CD8-positive, alpha-beta memory T cell (primary cell): ENCODE data around the gene CHD9NB. TPM values are rescaled to one million over a fixed set of nuclear protein-coding genes. Genes with fewer than 3 reads are reported as not detected.
A peak's percentile ranks its signal among the peaks of the same experiment; 100 is the strongest.

Source experiments
- CTCF ChIA-PET: fragments of 350-600 bp; sonication (Branson Sonifier 250); formaldehyde crosslinking; loops from one replicate; lab custom pipeline; 2021; ENCODE audit warnings: antibody characterized with exemption; lab: Charles Lee
- POLR2A ChIA-PET: fragments of 350-600 bp; sonication (Branson Sonifier 250); formaldehyde crosslinking; loops from one replicate; lab custom pipeline; 2021; ENCODE audit warnings: antibody characterized with exemption; lab: Charles Lee
- DNase-seq, 5 donors: peaks; one replicate each; pipeline versions ENCODE4 v3.0.0 to v3.0.0-alpha.2; 2020 to 2022; ENCODE audit warnings: mixed read lengths in 1 of 5
- H3K27ac ChIP-seq: one replicate; pipeline ENCODE4 v1.7.0; 2013; ENCODE audit warnings: low read depth, mild to moderate bottlenecking, low read length, moderate library complexity
- H3K27me3 ChIP-seq: 2 replicates; pipeline ENCODE4 v1.7.0; 2013; ENCODE audit warnings: low read length, mild to moderate bottlenecking; ENCODE audit not compliant: insufficient read depth, poor library complexity, severe bottlenecking
- H3K36me3 ChIP-seq: 2 replicates; pipeline ENCODE4 v1.7.0; 2013; ENCODE audit warnings: mild to moderate bottlenecking, low read length, moderate library complexity; ENCODE audit not compliant: insufficient read depth
- H3K4me1 ChIP-seq: 2 replicates; pipeline ENCODE4 v1.7.0; 2013; ENCODE audit warnings: mild to moderate bottlenecking, low read length, moderate library complexity; ENCODE audit not compliant: insufficient read depth
- H3K4me3 ChIP-seq: 2 replicates; pipeline ENCODE4 v1.7.0; 2013; ENCODE audit warnings: mild to moderate bottlenecking, low read length
- H3K9me3 ChIP-seq: 2 replicates; pipeline ENCODE4 v1.7.0; 2013; ENCODE audit warnings: mild to moderate bottlenecking, low read length
- H3K27ac Mint-ChIP-seq, 8 donors: one replicate each; pipeline ENCODE4 v1.8.0; 2020 to 2021; ENCODE audit warnings: mixed read lengths in 8 of 8, mild to moderate bottlenecking in 6 of 8, inconsistent platforms in 3 of 8, moderate library complexity in 3 of 8
- H3K27me3 Mint-ChIP-seq, 2 donors: one replicate each; pipeline ENCODE4 v1.8.0; 2020 to 2021; ENCODE audit warnings: mixed read lengths in 2 of 2, mild to moderate bottlenecking in 1 of 2, moderate library complexity in 1 of 2
- H3K36me3 Mint-ChIP-seq, 3 donors: one replicate each; pipeline ENCODE4 v1.8.0; 2020 to 2021; ENCODE audit warnings: mixed read lengths in 3 of 3, inconsistent platforms in 1 of 3, mild to moderate bottlenecking in 1 of 3
- H3K4me1 Mint-ChIP-seq, 3 donors: one replicate each; pipeline ENCODE4 v1.8.0; 2020 to 2021; ENCODE audit warnings: mixed read lengths in 3 of 3, inconsistent platforms in 1 of 3, mild to moderate bottlenecking in 1 of 3
- H3K4me3 Mint-ChIP-seq, 7 donors: one replicate each; pipeline ENCODE4 v1.8.0; 2020 to 2021; ENCODE audit warnings: mixed read lengths in 7 of 7, mild to moderate bottlenecking in 6 of 7, moderate library complexity in 4 of 7, inconsistent platforms in 2 of 7
- H3K9me3 Mint-ChIP-seq, 5 donors: one replicate each; pipeline ENCODE4 v1.8.0; 2020 to 2022; ENCODE audit warnings: mixed read lengths in 5 of 5, mild to moderate bottlenecking in 3 of 5, moderate library complexity in 2 of 5, inconsistent platforms in 1 of 5
- polyA plus RNA-seq: library from polyadenylated mRNA; unstranded; fragments of 300-500 nt; fragmentation: Illumina TruSeq; gene quantifications from one replicate; pipeline ENCODE4 v1.2.3, GENCODE V29; 2021
- total RNA-seq, 2 experiments: library from RNA; stranded (reverse); gene quantifications; one replicate each; pipeline ENCODE4 v1.2.3, GENCODE V29; 2021

CHD9NB gene
- total RNA-seq (1 to 10 TPM in 1 of 2 experiments, under 1 TPM in 1; 0.79 to 1.0 TPM), polyA plus RNA-seq (not detected)

GRCh38 chr16:53052519-53053501 is at the start of gene CHD9NB:
Gene CHD9NB, minus strand, starts transcription at chr16:53052897. Its CDS starts 8,739 bp downstream, at chr16:53044158.
- Histone ChIP-seq H3K4me1 (peaks cover 19% of the 10 kb centered on the region), H3K4me3 (no peak within 1 kb of the TSS), H3K27ac (no peak within 1 kb of the TSS), H3K36me3 (no peaks in the 10 kb centered on the region), H3K27me3 (no peaks in the 10 kb centered on the region), H3K9me3 (no peaks in the 10 kb centered on the region)
- Mint-ChIP-seq H3K27me3 (peaks cover 3 to 4% of the 10 kb centered on the region in 2 donors), H3K27ac (peak within 1 kb of the TSS in 1 of 8 donors; percentile 63), H3K4me1 (peaks cover 21 to 32% (median 26%) of the 10 kb centered on the region in 3 donors), H3K9me3 (no peaks in the 10 kb centered on the region), H3K4me3 (peak within 1 kb of the TSS in 6 of 7 donors; percentile 11 to 95 (median 60)), H3K36me3 (no peaks in the 10 kb centered on the region)
- DNase-seq, result no peak
- ChIA-PET CTCF (interaction anchor here (1.0 to 7.0 kb wide), 4 partner anchors 47 to 232 kb away, joined by 3 to 113 read pairs (median 14); no protein-coding TSS in a partner anchor), POLR2A (interaction anchor here (0.7 kb wide), 1 partner anchor 400 kb away, joined by 4 read pairs; no protein-coding TSS in a partner anchor)

DNA sequence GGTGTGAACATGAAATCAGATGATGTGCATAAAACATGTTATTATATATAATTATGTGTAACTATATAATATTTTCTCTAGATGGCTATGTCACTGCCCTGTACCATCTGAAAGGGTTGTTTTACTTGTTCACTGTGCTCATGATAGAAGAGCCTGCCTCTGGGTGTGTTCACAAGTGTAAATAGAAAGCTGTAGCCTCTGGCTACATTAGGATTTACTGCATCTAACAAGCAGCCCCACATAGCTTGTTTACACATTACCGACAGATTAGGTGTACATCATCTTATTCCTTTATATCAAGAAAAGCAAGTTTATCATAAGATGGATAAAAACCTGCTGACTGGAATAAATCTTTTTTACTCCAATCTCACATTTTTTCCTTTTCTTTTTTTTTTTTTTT is 48.2 kb upstream of the CHD9NB start:
- Mint-ChIP-seq H3K27me3 (no peaks in the 10 kb centered on the region), H3K27ac (peak overlapping the region in 5 of 8 donors; percentile 66 to 95 (median 94)), H3K4me3 (peak overlapping the region; percentile 23 to 91 (median 79)), H3K9me3 (no peaks in the 10 kb centered on the region), H3K36me3 (no peaks in the 10 kb centered on the region), H3K4me1 (peaks cover 30 to 40% (median 34%) of the 10 kb centered on the region in 3 donors)
- H3K27ac ChIP-seq, result no peak overlapping the region
- ChIA-PET POLR2A (interaction anchor here (0.6 kb wide), 1 partner anchor 16 kb away, joined by 4 read pairs; no protein-coding TSS in a partner anchor), CTCF (interaction anchor here (0.7 to 2.9 kb wide), 3 partner anchors 11 to 449 kb away, joined by 3 to 23 read pairs (median 3); partner anchors contain the start of gene CHD9)
- H3K4me1 ChIP-seq, result peaks cover 23% of the 10 kb centered on the region
- H3K27me3 ChIP-seq, result no peaks in the 10 kb centered on the region
- H3K9me3 ChIP-seq, result no peaks in the 10 kb centered on the region
- H3K4me3 ChIP-seq, result no peak overlapping the region
- no peaks in the 10 kb centered on the region for H3K36me3 ChIP-seq
- DNase-seq, result no peak

GRCh38 chr16:53100131-53100748 is 47.5 kb upstream of the CHD9NB start:
- peak overlapping the region; percentile 70 to 91 (median 81) for H3K4me3 Mint-ChIP-seq
- H3K9me3 ChIP-seq, result no peaks in the 10 kb centered on the region
- peaks cover 30 to 40% (median 34%) of the 10 kb centered on the region in 3 donors for H3K4me1 Mint-ChIP-seq
- H3K4me1 ChIP-seq, result peaks cover 23% of the 10 kb centered on the region
- no peaks in the 10 kb centered on the region for H3K27me3 ChIP-seq
- peaks cover 0 to 1% (median 0%) of the 10 kb centered on the region in 3 donors for H3K36me3 Mint-ChIP-seq
- no peaks in the 10 kb centered on the region for H3K27me3 Mint-ChIP-seq
- H3K27ac ChIP-seq, result peak overlapping the region; percentile 69
- DNase-seq, result no peak
- POLR2A ChIA-PET, result interaction anchor here (1.1 to 1.7 kb wide), 3 partner anchors 29 to 45 kb away, joined by 4 to 7 read pairs (median 5); partner anchors contain the start of gene CHD9
- peak overlapping the region; percentile 49 for H3K4me3 ChIP-seq
- CTCF ChIA-PET, result interaction anchor here (1.7 to 2.9 kb wide), 2 partner anchors 42 to 46 kb away, joined by 5 to 23 read pairs; partner anchors contain the start of gene CHD9
- peak overlapping the region; percentile 33 to 100 (median 94) for H3K27ac Mint-ChIP-seq
- no peaks in the 10 kb centered on the region for H3K36me3 ChIP-seq
- no peaks in the 10 kb centered on the region for H3K9me3 Mint-ChIP-seq

DNA sequence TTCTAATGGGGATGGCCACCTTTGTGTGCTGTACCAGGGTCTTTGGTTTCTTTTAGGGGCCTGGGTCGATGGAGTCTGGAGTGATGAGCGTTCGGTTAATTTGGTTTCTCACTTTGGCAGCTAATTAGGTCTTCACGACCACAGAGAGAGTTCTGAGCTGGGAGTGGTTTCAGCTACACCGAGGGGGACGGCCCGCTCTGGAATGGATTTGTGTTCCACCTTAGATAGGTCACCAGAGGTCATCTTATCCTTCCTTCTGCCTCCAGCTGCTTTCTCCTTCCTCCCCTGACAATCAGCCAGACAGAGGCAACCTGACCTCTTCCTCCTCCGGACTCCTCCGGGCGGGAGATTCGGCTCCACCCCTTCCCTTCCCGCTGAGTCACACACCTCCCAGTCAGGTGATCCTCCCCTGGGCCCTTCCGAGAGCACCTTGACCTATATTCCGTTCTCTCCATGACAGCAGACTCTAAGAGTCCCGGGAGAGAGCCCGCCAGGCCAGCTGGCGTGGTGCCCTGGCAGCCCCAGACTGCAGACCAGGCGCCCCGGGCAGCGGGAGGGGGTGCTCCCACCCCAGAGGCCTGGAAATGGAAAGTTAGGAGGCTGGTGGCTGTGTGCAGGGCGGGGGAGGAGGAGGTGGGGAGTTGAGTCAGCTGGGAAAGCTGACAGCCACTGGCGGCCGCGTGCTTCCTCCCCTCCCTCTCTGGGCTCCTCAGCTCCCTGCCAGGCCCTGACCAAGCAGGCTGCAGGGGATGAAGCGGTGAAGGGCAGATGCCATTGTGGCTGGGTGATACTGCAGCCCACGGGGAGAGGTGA is 46.8 kb upstream of the CHD9NB start:
- peak overlapping the region; percentile 69 for H3K27ac ChIP-seq
- peak overlapping the region; percentile 75 to 100 (median 95) for H3K27ac Mint-ChIP-seq
- H3K9me3 Mint-ChIP-seq, result no peaks in the 10 kb centered on the region
- CTCF ChIA-PET, result interaction anchor here (1.0 to 2.9 kb wide), 10 partner anchors 11 to 405 kb away, joined by 3 to 23 read pairs (median 5); partner anchors contain the start of gene CHD9
- POLR2A ChIA-PET, result interaction anchor here (1.0 to 1.7 kb wide), 5 partner anchors 13 to 45 kb away, joined by 3 to 7 read pairs (median 5); partner anchors contain the start of gene CHD9
- H3K4me1 Mint-ChIP-seq, result peaks cover 32 to 46% (median 38%) of the 10 kb centered on the region in 3 donors
- peaks cover 0 to 4% (median 0%) of the 10 kb centered on the region in 3 donors for H3K36me3 Mint-ChIP-seq
- peak overlapping the region; percentile 77 to 94 (median 88) for H3K4me3 Mint-ChIP-seq
- no peaks in the 10 kb centered on the region for H3K36me3 ChIP-seq
- peaks cover 23% of the 10 kb centered on the region for H3K4me1 ChIP-seq
- no peaks in the 10 kb centered on the region for H3K9me3 ChIP-seq
- DNase-seq, result peak; percentile 15 to 72 (median 65)
- no peaks in the 10 kb centered on the region for H3K27me3 Mint-ChIP-seq
- H3K27me3 ChIP-seq, result no peaks in the 10 kb centered on the region
- peak overlapping the region; percentile 49 for H3K4me3 ChIP-seq

- Mint-ChIP-seq H3K9me3 (no peaks in the 10 kb centered on the region), H3K27ac (peak overlapping the region; percentile 75 to 100 (median 95)), H3K27me3 (no peaks in the 10 kb centered on the region), H3K4me1 (peaks cover 39 to 54% (median 46%) of the 10 kb centered on the region in 3 donors), H3K36me3 (peaks cover 0 to 4% (median 0%) of the 10 kb centered on the region in 3 donors), H3K4me3 (peak overlapping the region; percentile 77 to 94 (median 88))
- peak; percentile 17 to 64 (median 60) for DNase-seq
- Histone ChIP-seq H3K4me3 (peak overlapping the region; percentile 49), H3K9me3 (no peaks in the 10 kb centered on the region), H3K4me1 (peaks cover 29% of the 10 kb centered on the region), H3K27ac (peak overlapping the region; percentile 69), H3K36me3 (no peaks in the 10 kb centered on the region), H3K27me3 (no peaks in the 10 kb centered on the region)
- ChIA-PET POLR2A (interaction anchor here (1.0 to 1.7 kb wide), 4 partner anchors 12 to 44 kb away, joined by 3 to 7 read pairs (median 4); partner anchors contain the start of gene CHD9), CTCF (interaction anchor here (1.0 to 2.9 kb wide), 10 partner anchors 10 to 406 kb away, joined by 3 to 23 read pairs (median 5); partner anchors contain the start of gene CHD9)
Observed at GRCh38 chr16:53098526-53099317, 46.0 kb upstream of the CHD9NB start.

DNA sequence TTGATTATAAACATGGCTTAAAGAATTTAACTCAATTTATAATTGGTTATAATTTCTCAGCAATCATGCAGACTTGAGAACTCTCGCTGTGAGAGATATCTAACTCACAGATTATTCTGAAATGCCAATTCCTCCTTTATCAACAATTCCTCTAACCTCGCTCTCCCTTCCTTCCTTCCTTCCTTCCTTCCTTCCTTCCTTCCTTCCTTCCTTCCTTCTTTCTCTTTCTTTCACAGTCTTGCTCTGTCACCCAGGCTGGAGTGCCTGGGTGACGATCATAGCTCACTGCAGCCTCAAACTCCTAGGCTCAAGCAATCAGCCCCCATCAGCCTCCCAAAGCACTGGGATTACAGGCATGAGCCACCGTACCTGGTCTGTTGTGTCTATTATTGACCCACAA is 44.5 kb upstream of the CHD9NB start:
- H3K27me3 ChIP-seq, result no peaks in the 10 kb centered on the region
- Mint-ChIP-seq H3K36me3 (peaks cover 0 to 4% (median 0%) of the 10 kb centered on the region in 3 donors), H3K4me3 (peak overlapping the region in 4 of 7 donors; percentile 6 to 58 (median 44)), H3K27ac (peak overlapping the region; percentile 0 to 100 (median 72)), H3K27me3 (no peaks in the 10 kb centered on the region), H3K9me3 (no peaks in the 10 kb centered on the region), H3K4me1 (peaks cover 45 to 62% (median 55%) of the 10 kb centered on the region in 3 donors)
- no peaks in the 10 kb centered on the region for H3K9me3 ChIP-seq
- CTCF ChIA-PET, result no interaction called here
- H3K27ac ChIP-seq, result no peak overlapping the region
- no peak for DNase-seq
- POLR2A ChIA-PET, result no interaction called here
- H3K4me3 ChIP-seq, result no peak overlapping the region
- no peaks in the 10 kb centered on the region for H3K36me3 ChIP-seq
- peaks cover 33% of the 10 kb centered on the region for H3K4me1 ChIP-seq
